Kidney glomerular epithelial cell (primary cell): ENCODE measurements around the gene CD300E.
"Not testable (repeated sequence)": the region's sequence is repeated elsewhere in the genome, so short reads cannot be mapped to it uniquely, and the experiment has no call there.

ENCODE experiments used
- DNase-seq: peaks from one replicate; lab custom pipeline; 2025; lab: John Stamatoyannopoulos, UW

Gene CD300E

GRCh38 chr17:74635418-74635817 lies 11.9 kb upstream of the CD300E start:
- peak; percentile 21 for DNase-seq

- peak; percentile 18 for DNase-seq
These were observed 9.8 kb upstream of the CD300E start for GRCh38 chr17:74633326-74633725.

- DNase-seq: no peak
These were observed 9.1 kb upstream of the CD300E start for GRCh38 chr17:74632617-74633016.

DNA sequence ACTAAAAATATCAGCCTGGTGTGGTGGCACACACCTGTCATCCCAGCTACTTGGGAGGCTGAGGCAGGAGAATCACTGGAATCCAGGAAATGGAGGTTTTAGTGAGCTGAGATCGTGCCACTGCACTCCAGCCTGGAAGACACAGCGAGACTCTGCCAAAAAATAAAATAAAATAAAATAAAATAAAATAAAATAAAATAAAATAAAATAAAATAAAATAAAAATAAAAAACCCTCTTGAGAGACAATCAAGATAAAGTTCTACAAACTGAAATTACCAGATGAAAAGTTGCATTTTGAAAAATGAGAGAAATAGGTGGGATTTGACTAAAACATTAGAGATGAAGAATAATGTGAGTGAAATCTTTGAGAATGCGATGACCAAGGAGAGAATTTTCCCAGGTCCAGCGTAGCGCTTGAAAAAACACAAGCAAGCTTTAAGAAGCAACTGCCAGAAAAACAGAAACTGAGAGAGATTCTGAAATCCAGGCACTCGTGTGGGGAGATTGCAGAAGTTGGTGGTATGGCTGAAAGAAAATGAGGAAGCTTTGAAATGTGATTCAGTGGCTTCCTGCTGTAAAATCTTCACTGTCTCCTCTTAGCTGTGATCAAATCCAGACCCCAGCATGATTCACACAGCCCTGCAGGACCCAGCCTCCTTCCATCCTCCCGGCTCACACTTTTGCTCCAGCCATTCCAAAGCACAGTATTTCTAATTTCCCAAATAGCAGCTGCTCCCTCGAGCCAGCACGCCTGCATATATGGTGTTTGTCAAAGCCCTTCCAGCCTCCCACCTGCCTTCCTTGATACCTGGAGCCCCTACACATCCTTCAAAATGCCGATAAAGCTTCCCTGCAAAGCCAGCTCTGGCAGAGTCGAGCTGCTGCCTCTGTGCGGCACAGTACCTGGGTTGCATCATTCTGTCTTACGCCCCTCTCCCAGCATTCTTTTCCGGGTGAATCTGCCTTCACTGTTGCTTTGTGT lies 8.2 kb upstream of the CD300E start:
- DNase-seq: no peak

GRCh38 chr17:74630251-74630650 lies 6.7 kb upstream of the CD300E start:
- DNase-seq: not testable (repeated sequence)

DNA sequence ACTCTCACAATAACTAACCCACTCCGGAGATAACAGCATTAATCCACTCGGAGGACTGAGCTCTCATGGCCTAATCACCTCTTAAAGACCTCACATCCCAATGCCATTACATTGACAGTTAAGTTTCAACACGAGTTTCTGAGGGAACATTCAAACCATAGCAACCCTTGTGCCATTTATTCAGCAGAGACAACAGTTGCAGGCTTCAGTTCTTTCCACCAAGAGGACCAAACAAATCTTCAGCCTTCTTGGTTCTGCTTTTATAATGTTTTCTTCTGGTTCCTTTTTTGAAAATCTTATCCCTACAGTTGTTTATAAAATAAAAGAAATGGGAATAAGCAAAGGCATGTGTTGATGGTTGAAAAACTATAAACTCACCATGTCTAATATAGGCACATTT lies 2.1 kb upstream of the CD300E start:
- no peak for DNase-seq

DNA sequence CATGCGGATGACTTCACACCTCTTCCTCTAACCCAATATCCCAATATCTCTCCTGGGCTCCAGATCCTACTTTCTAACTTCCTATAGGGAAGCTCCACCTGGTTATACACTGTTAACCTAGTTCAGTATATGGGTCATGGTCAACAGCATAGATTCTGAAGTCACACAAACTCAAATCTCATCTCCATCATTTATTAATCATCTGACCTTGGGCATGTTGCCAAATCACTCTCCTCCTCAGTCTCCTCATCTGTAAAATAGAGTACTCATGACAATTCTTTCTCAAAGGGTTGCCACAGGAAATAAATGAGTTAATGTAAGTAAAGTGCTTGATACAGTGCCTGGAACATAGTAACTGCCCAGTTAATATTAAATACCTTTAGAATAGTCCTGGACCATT lies 593 bp upstream of the CD300E start:
- no peak for DNase-seq

DNA sequence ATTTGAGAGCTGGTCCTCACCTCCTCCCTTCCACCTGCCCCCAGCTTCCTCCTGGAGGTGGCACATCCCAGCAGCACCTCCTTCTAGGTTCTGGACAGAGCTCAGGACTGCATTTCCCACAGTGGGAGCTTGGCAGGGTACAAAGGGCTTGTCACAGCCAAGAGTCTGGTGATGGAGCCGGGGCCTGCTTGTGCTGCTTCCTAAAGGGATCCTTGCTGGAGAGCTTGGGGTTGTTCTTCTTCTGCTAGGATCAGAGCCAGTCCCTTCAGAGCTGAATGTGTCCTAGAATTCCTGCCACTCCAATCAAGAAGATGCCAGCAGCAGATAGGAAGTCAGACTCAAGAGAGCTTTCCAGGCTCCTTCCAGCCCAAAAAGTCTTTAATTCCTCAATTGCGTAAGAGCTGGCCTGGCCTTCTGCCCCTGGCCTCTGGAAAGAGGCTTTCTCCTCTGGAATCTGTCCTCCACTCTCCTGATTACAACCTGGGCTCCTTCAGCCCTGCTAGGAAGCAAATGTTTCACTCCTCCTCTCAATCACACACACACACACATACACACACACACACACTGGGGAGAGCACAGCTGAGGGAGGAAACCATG lies 4.4 kb downstream of the CD300E start:
- DNase-seq: no peak

GRCh38 chr17:74618451-74618850 lies 5.1 kb downstream of the CD300E start:
- no peak for DNase-seq

DNA sequence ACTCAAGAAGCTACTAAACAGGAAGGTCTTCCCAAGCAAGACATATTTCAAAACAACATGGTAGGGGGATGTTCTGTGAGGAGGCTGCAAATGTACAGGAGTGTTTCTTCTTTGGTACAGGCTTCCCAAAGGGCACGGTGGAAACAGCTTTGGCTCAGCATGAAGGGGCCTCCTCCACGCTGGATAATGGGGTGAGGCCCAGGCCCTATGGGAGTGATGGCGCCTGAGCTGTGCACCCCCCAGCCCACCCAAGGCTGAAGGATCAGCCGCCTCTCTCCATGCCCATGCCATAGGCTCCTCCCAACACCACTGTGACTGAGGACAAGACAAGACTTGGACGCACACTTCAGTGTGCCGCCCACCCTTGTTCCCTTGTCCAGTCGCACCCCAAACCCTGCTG lies 6.8 kb downstream of the CD300E start:
- no peak for DNase-seq

GRCh38 chr17:74612046-74612445 lies 11.5 kb downstream of the CD300E start:
- DNase-seq: no peak

DNA sequence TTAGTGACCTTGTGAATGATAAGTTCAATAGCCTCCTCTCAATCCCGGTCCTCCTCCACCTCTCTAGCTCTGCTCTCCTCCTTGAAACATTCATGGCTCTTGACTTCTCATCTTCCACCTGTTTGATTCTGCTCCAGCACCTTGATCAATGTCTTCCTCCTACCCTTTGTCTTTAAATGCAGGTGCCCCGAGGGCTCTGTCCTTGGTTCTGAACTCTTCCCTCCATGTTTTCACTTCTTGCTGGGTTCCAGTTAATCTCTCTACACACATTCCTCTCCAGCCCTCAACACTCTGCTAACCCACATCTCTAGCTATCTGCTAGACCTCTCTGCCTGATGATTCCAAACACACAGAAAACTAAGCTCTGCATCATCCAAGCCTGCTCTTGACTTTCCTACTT lies 13.4 kb downstream of the CD300E start:
- no peak for DNase-seq

- no peak for DNase-seq
These were observed 15.0 kb downstream of the CD300E start for GRCh38 chr17:74608511-74608910.

DNA sequence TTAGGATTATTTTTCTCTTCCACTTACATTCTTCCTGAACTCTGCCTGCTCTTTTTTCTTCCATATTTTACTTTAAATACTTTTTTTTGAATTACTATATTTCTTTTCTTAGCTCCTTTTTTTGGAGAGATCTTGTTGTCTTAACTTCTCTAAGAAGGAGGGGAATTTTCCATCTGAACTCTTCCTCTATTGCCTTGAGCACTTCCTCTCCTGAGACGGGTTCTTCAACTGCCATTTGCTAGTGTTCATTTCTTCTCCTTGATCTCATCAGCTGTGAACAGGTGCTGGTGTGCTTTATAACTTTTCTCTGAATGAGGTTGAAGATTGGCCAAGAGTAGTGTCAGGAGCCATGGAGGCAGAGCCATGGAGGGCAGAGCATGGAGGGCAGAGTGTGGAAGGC lies 16.3 kb downstream of the CD300E start:
- no peak for DNase-seq

DNA sequence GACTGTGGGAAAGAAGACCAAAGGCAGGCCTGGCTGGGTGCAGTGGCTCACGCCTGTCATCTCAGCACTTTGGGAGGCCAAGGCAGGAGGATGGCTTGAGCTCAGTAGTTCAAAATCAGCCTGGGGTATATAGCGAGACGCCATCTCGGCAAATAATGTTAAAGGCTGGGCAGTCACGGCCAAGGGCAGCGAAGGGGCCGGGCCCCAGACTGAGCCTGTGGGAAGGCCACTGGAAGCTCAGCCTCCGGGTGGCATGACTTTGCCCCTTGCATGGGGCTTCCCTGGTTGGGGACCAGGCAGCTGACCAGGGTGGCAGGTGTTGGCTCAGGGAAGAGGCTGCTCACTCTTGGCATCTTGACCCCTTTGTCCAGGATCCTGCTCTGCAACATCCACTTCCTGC lies 17.5 kb downstream of the CD300E start:
- no peak for DNase-seq

GRCh38 chr17:74605361-74605760 lies 18.2 kb downstream of the CD300E start:
- peak; percentile 50 for DNase-seq

DNA sequence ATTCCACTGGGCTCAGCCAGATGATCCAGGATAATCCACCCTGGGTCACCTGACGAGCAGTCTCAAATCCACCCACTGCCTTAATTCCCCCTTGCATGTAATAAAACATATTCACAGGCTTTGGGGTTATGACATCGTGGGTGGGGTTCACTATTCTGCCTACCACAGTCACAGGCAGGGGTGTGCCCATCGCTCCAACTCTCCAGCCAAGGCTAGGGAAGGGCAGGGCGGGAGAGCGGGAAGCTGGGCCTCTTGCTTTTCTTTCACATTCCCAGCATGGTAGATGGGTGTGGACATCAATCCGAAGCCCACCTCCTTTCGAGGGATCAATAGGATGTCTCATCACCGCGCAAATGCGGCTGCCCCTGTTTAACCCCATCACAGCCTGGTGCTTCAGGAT lies 18.8 kb downstream of the CD300E start:
- DNase-seq: no peak

- no peak for DNase-seq
These were observed 19.3 kb downstream of the CD300E start for GRCh38 chr17:74604200-74604599.

- DNase-seq: no peak
These were observed 19.8 kb downstream of the CD300E start for GRCh38 chr17:74603746-74604145.

DNA sequence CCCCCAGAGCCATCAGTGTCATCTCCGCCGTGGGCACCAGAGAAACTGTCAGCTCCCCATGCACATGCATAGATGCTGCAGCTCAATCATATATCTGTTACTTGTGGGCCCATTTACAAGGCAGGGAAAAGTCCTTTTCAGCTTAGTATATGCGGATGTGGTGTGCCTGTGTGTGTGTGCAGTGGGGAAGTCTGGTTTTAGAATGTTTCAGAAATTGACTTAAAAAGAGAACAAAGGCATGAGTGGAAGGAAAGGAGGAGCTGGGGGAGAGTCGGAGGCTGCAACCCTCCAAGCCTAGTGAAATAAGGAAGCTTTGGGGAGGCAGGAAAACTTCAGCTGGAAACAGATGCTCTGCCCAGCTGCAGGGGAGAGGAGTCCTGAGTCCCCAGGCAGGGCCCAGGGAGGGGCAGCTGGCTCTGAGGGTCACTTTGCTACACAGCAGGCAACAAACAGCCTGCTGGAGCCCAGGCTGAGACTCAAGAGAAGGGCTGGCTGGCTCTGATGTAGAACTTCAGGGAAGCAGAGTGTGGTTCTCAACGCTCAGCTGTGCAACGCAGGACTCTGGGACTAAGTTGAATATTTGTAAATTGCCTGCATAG lies 20.4 kb downstream of the CD300E start:
- DNase-seq: no peak

DNA sequence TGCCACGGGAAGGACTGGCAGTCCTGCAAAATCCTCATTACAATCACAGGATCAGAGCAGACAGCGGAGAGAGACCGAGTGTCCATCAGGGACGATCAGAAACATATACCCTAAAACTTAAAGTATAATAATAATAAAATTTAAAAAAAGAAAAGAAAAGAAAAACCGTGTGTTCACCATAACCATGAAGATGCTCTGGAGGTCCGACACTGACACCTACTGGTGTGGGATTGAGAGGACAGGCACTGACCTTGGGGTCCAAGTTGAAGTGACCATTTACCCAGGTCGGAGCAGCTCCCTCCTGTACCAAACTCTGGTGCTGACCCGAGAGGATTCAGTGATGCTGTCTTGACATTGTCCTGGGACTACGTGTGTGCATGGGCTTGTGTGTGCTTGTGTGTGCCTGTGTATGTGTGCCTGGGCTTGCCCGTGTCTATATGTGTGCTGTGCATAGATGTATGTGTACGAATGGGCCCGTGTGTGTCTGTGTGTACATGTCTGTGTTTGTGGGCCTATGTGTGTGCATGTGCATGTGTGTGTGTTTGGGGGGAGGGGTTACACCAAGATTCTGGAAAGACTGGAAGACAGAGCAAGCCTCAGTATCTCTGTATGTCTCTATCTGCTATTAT lies 21.5 kb downstream of the CD300E start:
- peak; percentile 3 for DNase-seq

GRCh38 chr17:74599448-74599939 lies 24.0 kb downstream of the CD300E start:
- DNase-seq: no peak
